ENCODE data around the gene RHEBL1.
"Not testable (repeated sequence)": the region's sequence is repeated elsewhere in the genome, so short reads cannot be mapped to it uniquely, and the experiment has no call there.

RHEBL1 gene

DNA sequence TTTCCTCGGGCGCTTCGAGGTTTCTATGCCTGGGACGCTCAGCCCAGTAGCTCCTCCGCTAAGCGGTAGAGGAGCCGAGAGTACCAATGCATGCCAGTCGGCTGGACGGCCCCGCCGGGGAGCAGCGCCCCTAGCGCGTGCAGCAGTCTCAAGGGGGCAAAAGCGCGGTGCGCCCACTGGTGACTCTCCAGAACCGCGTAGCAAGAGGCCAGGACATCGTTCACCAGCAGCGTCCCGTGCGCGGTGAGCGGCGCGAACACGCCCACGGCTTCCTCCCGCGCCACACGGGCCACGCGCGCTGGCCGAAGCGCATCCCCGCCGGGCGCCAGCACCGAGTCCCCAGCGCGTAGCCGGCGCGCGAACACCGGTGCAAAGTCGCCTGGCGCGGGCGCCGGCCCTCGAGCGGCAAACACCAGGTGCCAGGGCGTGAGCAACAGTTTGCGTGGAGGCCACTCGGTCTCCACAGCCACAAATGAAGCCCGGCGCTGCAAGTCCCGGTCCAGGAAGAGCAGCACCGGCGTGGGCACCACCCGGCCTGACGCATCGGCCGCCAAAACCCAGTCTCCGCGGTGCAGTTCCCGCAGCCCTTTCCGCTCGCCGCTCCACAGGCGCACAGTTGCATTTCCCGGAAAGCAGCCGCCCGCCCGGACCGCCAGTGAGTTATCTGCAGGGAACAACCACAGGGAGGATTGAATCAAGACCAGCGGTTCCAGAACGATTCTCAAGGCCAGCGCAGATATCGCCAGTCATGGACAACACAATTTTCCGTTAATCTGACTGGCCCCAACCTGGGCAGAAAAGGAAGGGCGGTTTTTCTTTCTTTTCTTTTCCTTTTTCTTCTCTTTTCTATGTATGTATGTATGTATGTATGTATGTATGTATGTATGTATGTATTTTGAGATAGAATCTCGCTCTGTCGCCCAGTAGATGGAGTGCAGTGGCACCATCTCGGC lies 20.3 kb upstream of the RHEBL1 start:
- DNase-seq (ENCODE audit: low spot score) = no peak

GRCh38 chr12:49088932-49089330 lies 19.2 kb upstream of the RHEBL1 start:
- DNase-seq (ENCODE audit: low spot score) = no peak

- peak; percentile 90 for DNase-seq (ENCODE audit: low spot score)
Observed at GRCh38 chr12:49088150-49088931, 18.6 kb upstream of the RHEBL1 start.

DNA sequence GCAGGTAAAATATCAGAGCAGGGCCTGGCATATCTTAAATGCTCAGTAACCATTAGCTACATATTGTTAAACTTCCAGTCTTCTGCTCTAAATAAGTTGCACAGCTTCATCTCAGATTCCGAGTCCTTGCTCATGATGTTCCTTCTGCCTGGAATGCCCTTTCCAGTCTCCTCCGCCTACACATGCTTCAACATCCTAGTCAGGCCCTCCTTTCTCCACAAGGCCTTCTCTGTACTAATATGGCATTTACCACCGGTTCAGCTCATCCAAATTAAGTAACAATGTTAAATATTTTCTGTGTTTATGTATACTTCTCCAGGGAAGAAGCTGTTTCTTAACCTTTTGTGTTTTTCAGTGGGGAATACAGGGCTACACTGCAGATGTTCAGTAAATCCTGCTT lies 16.3 kb upstream of the RHEBL1 start:
- DNase-seq (ENCODE audit: low spot score) = no peak

GRCh38 chr12:49084438-49084837 lies 14.7 kb upstream of the RHEBL1 start:
- no peak for DNase-seq (ENCODE audit: low spot score)

DNA sequence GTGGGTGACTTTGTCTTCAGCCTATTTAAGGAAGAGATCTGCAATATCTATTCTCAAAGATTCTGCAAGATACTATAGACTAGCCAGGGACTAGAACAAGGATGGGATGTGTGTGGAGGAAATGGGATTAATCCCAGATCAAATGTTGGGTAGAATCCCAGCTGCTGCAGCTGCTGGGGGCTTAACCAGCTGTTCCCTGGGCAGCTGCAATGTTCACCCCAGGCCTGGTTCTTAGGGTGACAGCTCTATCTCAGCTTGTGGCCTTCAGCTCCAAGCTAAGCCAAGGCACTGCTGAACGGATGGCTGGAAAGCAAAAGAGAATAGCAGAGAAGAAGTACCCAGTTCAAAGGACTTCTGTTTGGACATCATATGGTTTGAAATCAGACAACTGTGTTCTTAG lies 10.0 kb upstream of the RHEBL1 start:
- DNase-seq (ENCODE audit: low spot score) = no peak

DNA sequence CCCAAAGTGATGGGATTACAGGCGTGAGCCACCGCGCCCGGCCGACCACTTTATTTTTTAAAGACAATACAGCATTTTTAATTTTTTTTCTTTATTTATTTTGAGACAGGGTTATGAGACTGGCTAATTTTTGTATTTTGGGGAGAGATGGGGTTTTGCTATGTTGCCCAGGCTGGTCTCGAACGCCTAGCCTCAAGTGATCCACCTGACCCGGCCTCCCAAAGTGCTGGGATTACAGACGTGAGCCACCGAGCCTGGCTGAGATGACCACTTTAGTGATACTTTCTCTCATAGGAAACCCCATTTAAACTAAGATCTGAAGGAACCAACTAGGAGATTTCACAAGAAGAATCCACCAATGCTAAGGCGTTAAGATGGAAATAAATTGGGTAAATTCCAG lies 1.2 kb upstream of the RHEBL1 start:
- DNase-seq (ENCODE audit: low spot score) = no peak

- DNase-seq (ENCODE audit: low spot score) = no peak
Observed at GRCh38 chr12:49068879-49069506, 786 bp downstream of the RHEBL1 start.

DNA sequence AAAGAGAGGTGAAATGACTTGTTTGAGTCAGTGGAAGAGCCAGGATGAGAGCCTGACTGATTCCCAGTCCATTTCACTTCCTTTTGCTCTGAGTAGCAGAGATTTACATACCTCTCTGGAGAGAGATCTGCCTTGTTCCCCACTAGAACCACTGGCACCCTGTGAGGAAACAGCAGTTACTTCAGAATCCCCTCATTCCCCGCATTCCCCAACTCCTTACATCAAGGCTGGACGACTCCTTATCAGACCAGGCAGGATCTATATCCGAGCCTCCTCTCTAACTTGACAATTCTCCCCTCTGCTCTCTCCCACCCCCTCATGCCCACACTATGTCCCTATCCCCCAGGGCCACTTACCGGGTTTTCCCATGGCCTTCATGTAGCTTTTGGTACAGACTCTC lies 3.7 kb downstream of the RHEBL1 start:
- no peak for DNase-seq (ENCODE audit: low spot score)

- DNase-seq (ENCODE audit: low spot score) = no peak
Observed at GRCh38 chr12:49064767-49065152, 5.0 kb downstream of the RHEBL1 start.

DNA sequence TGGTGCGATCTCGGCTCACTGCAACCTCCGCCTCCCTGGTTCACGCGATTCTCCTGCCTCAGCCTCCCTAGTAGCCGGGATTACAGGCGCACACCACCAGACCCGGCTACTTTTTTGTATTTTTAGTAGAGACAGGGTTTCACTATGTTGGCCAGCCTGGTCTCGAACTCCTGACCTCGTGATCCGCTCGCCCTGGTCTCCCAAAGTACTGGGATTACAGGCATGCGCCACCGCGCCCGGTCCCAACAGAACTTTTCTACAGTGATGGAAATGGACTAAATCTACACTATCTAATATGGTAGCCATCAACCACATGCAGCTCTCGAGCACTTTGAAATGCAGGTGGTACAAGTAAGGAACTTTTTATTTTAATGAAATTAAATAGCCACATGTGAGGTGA lies 7.9 kb downstream of the RHEBL1 start:
- DNase-seq (ENCODE audit: low spot score) = not testable (repeated sequence)

DNA sequence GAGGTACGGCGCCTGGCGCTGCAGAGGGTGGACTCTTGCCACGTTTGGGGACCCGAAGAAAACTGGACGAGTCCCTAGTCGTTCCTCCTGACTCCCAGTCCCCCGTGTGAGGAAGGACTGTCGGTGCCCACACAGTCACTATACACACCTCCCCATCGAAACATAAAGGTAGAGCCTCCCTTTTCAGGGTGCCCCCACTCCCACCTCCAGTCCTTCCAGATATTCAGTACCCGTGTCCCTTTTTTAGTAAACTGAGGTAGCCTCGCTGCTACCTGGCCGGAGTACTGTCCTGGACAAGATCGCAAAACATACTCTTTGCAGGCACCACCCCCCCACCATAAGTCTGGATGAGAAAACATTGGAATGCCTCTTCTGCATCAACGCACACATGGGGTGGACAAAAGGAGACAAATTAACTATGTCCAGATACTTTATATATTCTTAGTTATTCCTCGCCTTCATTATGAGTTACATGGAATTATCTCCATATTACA lies 8.6 kb downstream of the RHEBL1 start:
- DNase-seq (ENCODE audit: low spot score) = no peak

- DNase-seq (ENCODE audit: low spot score) = peak; percentile 93
Observed at GRCh38 chr12:49060237-49061156, 9.3 kb downstream of the RHEBL1 start, which contains the start of gene KMT2D. Gene KMT2D, minus strand, starts transcription at chr12:49060794. Its CDS starts 5,470 bp downstream, at chr12:49055324.

DNA sequence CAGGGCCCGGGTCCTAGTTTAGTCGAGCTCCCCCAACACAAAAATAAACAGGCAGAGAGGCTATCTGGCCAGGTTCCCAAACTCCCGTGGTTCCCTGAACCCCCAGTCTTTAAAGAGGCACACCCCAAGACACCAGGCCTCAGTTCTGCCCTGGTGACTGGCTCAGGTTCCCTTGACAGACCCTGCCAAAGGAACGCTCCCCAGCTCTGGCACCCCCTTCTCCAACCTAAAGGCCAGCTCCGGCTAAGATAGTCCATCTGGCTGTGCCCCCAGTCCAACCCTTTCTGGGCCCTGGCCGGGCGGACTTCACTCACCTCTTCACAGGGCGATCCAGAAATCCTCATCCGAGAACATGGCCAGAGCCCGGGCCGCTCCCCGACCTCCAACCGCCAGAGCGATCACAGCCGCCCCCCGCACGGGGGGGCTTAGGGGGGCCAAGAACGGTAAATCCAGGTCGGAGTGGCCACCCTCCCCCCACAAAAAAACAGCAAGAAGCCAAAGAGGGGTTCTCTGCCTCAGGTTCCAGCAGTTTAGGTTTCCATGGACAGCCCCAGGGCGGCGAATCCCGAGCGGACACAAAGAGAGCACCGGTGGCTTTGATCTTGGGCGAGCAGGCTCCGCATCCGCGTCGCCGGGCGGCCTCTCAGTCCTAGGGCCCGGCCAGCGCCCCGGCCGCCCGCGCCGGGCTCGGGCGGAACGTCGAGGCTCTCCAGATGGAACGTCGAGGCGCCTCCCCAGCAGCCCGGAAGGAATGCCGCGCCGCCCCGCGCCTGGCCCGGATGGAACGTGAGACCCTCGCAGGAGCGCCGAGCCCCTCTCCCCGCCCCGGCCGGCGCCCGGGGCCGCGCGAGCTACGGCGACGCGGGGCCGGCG lies 10.2 kb downstream of the RHEBL1 start:
- peak; percentile 65 for DNase-seq (ENCODE audit: low spot score)

- DNase-seq (ENCODE audit: low spot score) = peak; percentile 18
Observed at GRCh38 chr12:49059045-49059298, 10.8 kb downstream of the RHEBL1 start.

GRCh38 chr12:49058366-49059044 lies 11.3 kb downstream of the RHEBL1 start:
- DNase-seq (ENCODE audit: low spot score) = peak; percentile 28

GRCh38 chr12:49057888-49058287 lies 11.9 kb downstream of the RHEBL1 start:
- no peak for DNase-seq (ENCODE audit: low spot score)

GRCh38 chr12:49055978-49056754 lies 13.6 kb downstream of the RHEBL1 start:
- peak; percentile 64 for DNase-seq (ENCODE audit: low spot score)

GRCh38 chr12:49055092-49055491 lies 14.7 kb downstream of the RHEBL1 start:
- no peak for DNase-seq (ENCODE audit: low spot score)
